Fibroblast of the aortic adventitia (primary cell): ENCODE measurements around the gene B4GALNT4. TPM values are rescaled to one million over a fixed set of nuclear protein-coding genes. Genes with fewer than 3 reads are reported as not detected.

Source experiments
- DNase-seq: peaks from one replicate; pipeline ENCODE4 v3.0.0-alpha.2; 2010; ENCODE audit warnings: low read depth
- H3K4me3 ChIP-seq: 2 replicates; pipeline ENCODE4 v1.5.1; 2011; ENCODE audit warnings: low read depth, mild to moderate bottlenecking, control low read depth, low read length, moderate library complexity
- CTCF ChIP-seq: IDR thresholded peaks from 2 replicates; pipeline ENCODE4 v1.5.1; 2011; ENCODE audit warnings: mild to moderate bottlenecking, low read length, control low read depth, inconsistent platforms; ENCODE audit not compliant: insufficient read depth
- total RNA-seq: library from RNA; depleted of rRNA; stranded (reverse); fragments of >200 nt; gene quantifications from 2 replicates; pipeline ENCODE4 v1.2.3, GENCODE V29; 2012; ENCODE audit warnings: low replicate concordance

Gene B4GALNT4
- total RNA-seq, 1 donor, result 1.9 TPM

DNA sequence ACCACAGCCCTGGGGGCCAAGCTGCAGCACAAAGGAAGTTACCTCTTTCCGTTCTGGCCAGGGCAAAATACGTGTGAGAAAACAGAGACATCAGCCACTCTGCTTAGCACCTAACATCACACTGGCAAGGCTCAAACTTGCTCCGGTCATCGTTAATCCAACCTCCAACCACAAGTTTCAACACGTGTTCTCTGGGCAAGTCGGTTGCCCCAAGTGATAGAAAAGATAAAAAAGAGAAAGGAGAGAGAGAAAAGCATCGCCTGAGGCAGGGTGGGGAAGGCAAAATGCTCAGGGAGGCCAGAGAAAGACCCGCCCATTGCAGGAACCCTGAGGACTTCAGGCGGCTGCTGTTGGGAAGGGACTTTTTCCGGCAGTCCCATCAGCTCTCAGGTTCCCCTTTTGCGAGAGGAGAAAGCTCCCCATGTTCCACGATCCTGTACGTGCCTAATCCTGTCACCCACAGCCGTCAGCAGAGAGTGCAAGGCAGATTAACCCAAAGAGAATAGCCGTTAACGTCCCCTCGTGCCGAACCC, 18.5 kb upstream of the B4GALNT4 start:
- no peak for TF ChIP-seq CTCF
- peak; percentile 56 for DNase-seq

DNA sequence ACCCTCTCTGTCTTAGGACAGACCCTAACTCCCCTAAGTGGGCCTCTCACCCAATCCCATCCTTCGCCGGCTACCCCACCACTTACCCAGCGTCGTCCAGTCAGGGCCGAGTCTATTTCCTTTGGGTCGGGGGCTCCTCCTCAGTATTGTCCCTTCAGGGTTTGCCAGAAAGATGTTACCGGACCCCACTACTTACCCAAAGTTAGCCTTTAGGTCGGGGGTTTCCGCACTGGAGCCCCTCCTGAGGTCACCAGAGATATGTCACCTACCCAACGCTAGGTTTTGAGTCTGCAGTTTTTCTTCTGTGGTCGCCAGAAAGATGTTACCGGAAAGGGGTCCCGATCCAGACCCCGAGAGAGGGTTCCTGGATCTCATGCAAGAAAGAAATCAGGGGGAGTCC, 17.9 kb upstream of the B4GALNT4 start:
- no peak overlapping the region for H3K4me3 ChIP-seq
- DNase-seq, result no peak
- no peak for TF ChIP-seq CTCF

More for the DNA sequence above, 18.5 kb upstream of the B4GALNT4 start:
- H3K4me3 ChIP-seq, result no peak overlapping the region

DNA sequence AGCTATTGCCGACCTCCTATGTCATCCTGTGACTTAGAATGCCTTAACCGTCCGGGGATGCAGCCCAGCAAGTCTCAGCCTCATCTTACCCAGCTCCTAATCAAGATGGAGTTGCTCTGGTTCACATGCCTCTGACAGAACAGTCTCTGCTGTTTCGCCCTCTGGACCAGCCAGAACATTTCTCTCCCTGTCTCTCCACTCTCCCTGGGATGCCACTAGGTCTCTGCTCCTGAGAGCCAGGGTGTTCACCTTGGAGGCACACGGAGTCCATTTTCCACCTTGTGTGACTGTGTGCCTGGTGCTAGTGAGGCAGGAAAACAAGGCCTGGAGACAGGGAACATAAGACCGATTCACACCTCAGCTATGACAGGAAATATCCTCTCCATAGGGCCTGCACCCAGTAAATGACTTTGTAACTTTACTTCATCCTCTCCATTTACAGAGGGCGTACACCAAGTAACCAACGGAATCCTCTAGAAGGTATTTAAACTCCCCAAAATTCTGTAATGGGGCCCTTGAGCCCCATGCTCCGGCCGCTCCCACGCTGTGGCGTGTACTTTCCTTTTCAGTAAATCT, 16.8 kb upstream of the B4GALNT4 start:
- TF ChIP-seq CTCF, result no peak
- H3K4me3 ChIP-seq, result no peak overlapping the region
- DNase-seq, result no peak

GRCh38 chr11:353179-353873, 16.0 kb upstream of the B4GALNT4 start:
- no peak overlapping the region for H3K4me3 ChIP-seq
- no peak for TF ChIP-seq CTCF
- peak; percentile 89 for DNase-seq

GRCh38 chr11:355581-356458, 13.5 kb upstream of the B4GALNT4 start:
- H3K4me3 ChIP-seq, result peak overlapping the region; percentile 53

More at GRCh38 chr11:355581-356458, 13.5 kb upstream of the B4GALNT4 start:
- no peak for TF ChIP-seq CTCF
- DNase-seq, result peak; percentile 96
